IPS DF 19.7 (cell line): Measurements from ENCODE around the gene WDR76.
"Not testable (repeated sequence)": the region's sequence is repeated elsewhere in the genome, so short reads cannot be mapped to it uniquely, and the experiment has no call there.

Experiments used
- DNase-seq: peaks from one replicate; pipeline ENCODE4 v3.0.0-alpha.2; 2013; ENCODE audit warnings: low read depth, low spot score

Gene WDR76

DNA sequence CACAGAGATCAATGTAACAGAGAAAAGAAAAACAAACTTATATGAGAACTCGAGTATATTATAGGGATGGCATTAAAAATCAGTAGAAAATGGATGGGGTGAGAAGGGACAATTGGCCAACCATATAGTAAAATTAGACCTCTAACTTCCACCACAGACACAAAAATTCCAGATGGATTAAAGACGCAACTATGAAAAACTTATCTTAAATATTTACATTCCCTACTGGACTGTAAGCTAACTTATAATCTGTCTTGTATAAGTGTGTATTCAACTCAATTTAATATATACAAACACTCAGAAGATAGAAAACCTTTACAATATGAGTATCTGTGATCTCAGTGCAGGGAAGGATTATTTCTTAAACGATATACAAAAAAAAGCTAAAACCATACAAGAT lies 5.3 kb upstream of the WDR76 start:
- DNase-seq, result no peak

DNA sequence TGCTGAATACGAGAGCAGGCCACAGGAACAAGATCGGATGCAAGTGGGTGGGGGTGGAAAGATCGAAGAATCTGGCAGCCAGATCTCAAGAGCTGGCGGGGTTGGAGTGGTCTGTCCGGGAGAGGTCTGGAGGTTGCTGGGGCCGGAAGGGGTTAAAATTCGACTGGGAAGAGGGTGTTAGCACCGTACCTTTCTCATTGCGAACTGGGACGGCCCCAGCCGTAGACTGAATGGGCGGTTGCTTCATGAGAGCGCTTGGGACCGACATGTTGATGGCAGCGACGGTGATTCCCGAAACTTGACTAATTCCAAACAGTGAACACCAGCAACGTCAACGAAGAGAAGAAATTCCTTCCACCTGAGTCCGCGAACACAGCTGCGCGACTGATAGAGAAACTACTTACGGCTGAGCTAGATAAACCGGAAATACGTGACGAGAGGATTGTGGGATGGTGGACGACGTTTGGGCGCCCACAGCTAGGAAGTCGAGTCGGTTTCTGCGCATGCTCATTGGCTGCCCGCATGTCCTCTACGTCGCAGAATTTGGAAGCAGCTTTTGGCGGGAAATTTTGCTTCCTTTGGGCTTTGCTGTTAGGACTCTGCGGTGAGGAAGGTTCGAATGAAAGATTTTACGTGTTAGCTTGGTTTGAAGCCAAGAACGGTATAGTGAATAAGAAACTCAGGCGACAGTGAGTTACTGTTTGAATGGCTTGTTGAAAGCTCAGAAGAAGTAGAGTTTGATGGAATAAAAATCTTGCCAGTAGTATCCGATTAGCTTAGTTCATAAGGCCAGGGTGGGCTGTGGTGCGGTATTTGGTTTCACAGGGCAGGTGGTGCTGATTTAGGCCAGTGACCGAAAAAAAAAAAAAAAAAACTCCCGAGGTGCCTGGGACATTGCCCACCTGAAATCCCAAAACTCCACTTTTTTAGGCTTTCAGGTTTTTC lies 2.2 kb upstream of the WDR76 start, which contains the start of gene MFAP1:
Gene MFAP1, minus strand, starts transcription at position 389 of the 945 bp plus-strand sequence. Its CDS starts 121 bp downstream, at position 268.
- DNase-seq, result peak; percentile 95

- DNase-seq, result not testable (repeated sequence)
These were observed 1.5 kb upstream of the WDR76 start for GRCh38 chr15:43825305-43825704.

- DNase-seq, result no peak
These were observed 734 bp upstream of the WDR76 start for GRCh38 chr15:43826029-43826507.

- no peak for DNase-seq
These were observed 1.4 kb downstream of the WDR76 start for GRCh38 chr15:43828061-43828657.

- not testable (repeated sequence) for DNase-seq
These were observed 3.2 kb downstream of the WDR76 start for GRCh38 chr15:43829951-43830540.

DNA sequence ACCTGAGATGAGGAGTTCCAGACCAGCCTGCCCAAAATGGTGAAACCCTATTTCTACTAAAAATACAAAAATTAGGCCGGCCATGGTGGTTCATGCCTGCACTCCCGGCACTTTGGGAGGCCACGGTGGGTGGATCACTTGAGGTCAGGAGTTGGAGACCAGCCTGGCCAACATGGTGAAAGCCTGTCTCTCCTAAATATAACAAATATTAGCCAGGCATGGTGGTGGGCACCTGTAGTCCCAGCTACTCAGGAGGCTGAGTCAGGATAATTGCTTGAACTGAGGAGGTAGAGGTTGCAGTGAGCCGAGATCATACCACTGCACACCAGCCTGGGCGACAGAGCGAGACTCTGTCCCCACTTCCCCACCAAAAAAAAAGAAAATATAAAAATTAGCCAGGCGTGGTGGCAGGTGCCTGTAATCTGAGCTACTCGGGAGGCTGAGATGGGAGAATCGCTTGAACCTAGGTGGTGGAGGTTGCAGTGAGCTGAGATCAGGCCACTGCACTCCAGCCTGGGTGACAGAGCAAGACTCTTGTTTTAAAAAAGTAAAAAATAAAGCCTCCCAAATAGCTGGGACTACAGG lies 4.0 kb downstream of the WDR76 start:
- DNase-seq, result not testable (repeated sequence)

GRCh38 chr15:43831519-43832052 lies 4.8 kb downstream of the WDR76 start:
- DNase-seq, result not testable (repeated sequence)

GRCh38 chr15:43832485-43832884 lies 5.7 kb downstream of the WDR76 start:
- DNase-seq, result not testable (repeated sequence)

DNA sequence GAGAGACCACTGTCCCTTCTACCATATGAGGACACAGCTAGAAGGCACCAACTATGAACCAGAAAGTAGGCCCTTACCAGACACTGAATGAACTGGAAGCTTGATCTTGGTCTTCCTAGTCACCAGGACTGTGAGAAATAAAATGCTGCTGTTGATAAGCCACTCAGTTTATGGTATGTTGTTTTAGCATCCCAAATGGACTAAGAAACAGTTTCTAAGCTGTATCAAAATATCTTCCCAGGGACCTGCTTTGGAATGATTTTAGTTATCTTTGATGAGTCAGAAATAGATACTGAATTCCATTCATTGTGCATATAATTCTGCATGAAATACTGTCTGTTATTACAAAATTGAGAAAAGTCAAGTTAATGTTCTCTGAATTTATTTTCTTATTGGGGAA lies 18.6 kb downstream of the WDR76 start:
- DNase-seq, result no peak

- DNase-seq, result no peak
These were observed 24.4 kb downstream of the WDR76 start for GRCh38 chr15:43851251-43851650.

- DNase-seq, result no peak
These were observed 25.8 kb downstream of the WDR76 start for GRCh38 chr15:43852607-43853006.

- no peak for DNase-seq
These were observed 28.0 kb downstream of the WDR76 start for GRCh38 chr15:43854801-43855200.

DNA sequence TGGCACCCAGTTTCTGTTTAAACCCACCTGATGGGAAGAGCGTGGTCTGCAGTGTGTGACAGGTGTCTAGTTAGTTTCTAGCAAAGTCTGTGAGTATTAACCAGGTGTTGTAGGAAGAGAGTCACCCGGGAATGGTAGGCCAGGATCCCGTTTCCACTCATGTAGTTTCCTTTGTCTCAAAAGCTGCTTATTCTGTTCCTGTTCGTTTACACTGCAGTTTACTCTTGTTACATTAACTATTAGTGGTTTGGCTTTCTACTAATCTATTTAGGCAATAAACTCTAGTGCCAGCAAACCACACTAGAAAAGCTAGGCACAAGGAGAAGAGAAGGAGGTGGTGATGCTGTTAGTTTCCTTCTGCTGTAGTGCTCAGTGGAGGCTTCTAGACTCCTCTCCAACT lies 32.7 kb downstream of the WDR76 start:
- no peak for DNase-seq

- DNase-seq, result not testable (repeated sequence)
These were observed 39.8 kb downstream of the WDR76 start for GRCh38 chr15:43866636-43867035.

DNA sequence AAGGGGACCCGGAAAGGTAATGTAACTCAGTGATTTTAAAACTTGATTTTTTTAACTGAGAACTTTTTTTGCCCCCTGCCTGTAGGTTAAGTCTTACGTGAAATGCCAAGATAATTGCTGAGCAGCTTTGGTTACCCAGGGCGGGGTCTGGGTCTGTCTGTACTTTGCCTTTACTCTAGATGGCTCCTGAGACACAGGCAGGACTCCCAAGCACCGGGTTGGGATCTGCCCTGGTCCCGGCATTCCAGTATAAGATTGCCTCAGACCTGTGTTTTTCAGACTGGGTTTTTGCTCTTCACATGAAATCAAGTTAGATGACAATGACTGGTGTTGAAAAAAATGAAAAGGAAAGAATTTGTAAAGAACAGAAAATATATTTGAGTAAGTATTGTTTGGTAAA lies 40.3 kb downstream of the WDR76 start:
- no peak for DNase-seq

- no peak for DNase-seq
These were observed 41.6 kb downstream of the WDR76 start for GRCh38 chr15:43868406-43868805.

DNA sequence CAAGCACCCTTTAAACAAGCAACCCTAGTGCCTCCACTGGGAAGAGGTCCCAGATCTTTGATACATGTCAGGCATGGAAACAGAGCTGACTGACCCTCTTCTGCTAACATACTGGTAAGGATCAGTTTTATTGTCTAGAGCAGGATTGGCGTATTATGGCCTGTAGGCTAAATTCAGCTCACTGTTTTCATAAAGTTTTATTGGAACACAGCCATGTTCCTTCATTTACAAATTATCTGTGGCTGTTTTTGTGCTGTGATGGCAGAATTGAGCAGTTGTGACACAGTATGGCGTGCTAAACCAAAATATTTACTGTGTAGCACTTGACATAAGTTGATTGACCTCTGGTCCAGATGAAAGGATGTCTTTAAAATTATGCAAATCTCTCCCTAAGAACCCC lies 45.0 kb downstream of the WDR76 start:
- DNase-seq, result no peak

DNA sequence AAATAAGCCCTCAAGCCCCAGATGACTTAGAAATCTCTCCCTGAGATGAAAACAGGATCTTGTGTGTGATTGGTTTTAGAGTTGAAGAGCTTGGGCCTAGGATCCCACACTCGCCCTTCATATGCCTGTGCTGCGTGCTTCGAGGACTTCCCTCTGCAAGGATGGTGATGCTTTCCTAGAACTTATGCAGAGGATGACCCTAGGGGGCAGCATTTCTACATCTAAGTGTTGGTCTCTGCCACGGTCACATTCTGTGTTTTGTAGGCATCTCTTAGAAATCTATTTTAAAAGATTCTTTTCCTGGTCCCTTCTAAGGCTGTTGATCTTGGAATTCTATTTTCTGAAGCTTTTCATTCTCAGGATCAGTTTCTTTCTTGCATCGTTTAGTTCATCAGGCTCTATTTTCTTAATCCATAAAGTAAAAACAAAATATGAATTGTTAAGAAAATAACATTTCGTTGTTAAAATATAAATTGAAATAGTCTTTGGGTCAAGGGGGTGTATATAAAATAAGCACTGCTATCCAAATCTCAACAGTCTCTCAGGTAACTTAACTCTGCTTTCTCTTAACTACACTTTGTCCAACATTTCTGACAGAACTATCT lies 45.7 kb downstream of the WDR76 start:
- peak; percentile 59 for DNase-seq

DNA sequence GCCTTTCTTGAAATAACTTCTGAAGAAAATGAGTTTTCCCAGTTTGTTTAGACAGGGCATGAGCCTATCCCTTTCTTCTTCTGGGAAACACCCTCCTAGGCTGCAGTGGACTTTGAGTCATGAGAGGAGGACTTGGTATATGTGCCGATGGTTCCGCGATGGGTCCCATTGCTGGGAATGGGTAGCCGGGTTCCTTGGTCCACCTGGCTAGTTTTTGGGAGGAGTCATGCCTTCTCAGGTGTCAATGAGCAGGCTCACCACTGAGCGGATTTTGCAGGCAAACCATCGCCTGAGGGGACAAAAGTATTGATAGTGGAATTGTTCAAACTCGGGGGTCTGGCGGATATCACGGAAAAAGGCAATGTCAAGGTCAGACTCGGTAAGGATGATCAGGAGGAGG lies 46.8 kb downstream of the WDR76 start:
- DNase-seq, result no peak

DNA sequence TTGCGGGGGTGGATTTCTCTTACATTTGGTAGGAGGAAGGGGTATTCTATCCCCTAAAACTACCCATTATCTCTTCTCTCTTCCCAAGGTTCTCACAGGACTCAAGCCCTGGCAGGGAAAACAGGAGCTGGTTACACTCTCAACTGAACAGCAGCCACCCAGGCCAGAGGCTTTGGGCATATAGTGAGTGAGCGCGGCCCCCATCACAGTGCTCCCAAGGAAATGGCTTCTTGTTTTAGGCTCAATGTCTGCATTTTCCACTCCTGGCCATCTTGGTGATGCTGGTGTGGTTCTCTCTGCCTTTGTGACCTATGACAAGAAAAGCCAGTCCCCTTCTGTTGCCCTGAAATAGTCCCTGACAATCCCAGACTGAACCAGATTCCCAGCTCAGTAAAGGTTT lies 50.1 kb downstream of the WDR76 start:
- DNase-seq, result no peak
